Epithelial cell of prostate (primary cell): ENCODE data around the gene AWAT2.

Experiments used
- DNase-seq: peaks from one replicate; pipeline ENCODE4 v3.0.0-alpha.2; 2011; ENCODE audit warnings: low read depth, low spot score
- H3K27ac ChIP-seq: fragments of 450-650 bp; 2 replicates; pipeline ENCODE4 v1.5.1; 2017; ENCODE audit warnings: mild to moderate bottlenecking

Gene AWAT2

GRCh38 chrX:70049925-70050324 is at the start of gene AWAT2:
AWAT2 (minus strand) TSS chrX:70049938; CDS start chrX:70049932, 6 bp downstream.
- DNase-seq: no peak

GRCh38 chrX:70096052-70096451 is 46.3 kb upstream of the AWAT2 start:
- no peak for DNase-seq
- H3K27ac ChIP-seq: no peak overlapping the region

More at GRCh38 chrX:70049925-70050324, at the start of gene AWAT2:
- H3K27ac ChIP-seq: no peak within 1 kb of the TSS

- H3K27ac ChIP-seq: no peak overlapping the region
- DNase-seq: no peak
These were observed 42.5 kb upstream of the AWAT2 start for GRCh38 chrX:70092247-70092646.

- no peak overlapping the region for H3K27ac ChIP-seq
- DNase-seq: no peak
These were observed 40.0 kb upstream of the AWAT2 start for GRCh38 chrX:70089604-70090297.

- no peak overlapping the region for H3K27ac ChIP-seq
- DNase-seq: no peak
These were observed 39.0 kb upstream of the AWAT2 start for GRCh38 chrX:70088751-70089150.

GRCh38 chrX:70087857-70088630 is 38.3 kb upstream of the AWAT2 start:
- DNase-seq: no peak
- no peak overlapping the region for H3K27ac ChIP-seq

GRCh38 chrX:70084592-70085240 is 35.0 kb upstream of the AWAT2 start:
- no peak for DNase-seq
- H3K27ac ChIP-seq: no peak overlapping the region

GRCh38 chrX:70082723-70083122 is 33.0 kb upstream of the AWAT2 start:
- no peak for DNase-seq
- H3K27ac ChIP-seq: no peak overlapping the region

- no peak for DNase-seq
- no peak overlapping the region for H3K27ac ChIP-seq
These were observed 30.1 kb upstream of the AWAT2 start for GRCh38 chrX:70079870-70080269.

- no peak overlapping the region for H3K27ac ChIP-seq
- DNase-seq: no peak
These were observed 29.6 kb upstream of the AWAT2 start for GRCh38 chrX:70079297-70079696.

GRCh38 chrX:70066646-70067045 is 16.9 kb upstream of the AWAT2 start:
- DNase-seq: no peak
- no peak overlapping the region for H3K27ac ChIP-seq

- no peak overlapping the region for H3K27ac ChIP-seq
- no peak for DNase-seq
These were observed 13.3 kb upstream of the AWAT2 start for GRCh38 chrX:70062961-70063550.

GRCh38 chrX:70062076-70062475 is 12.3 kb upstream of the AWAT2 start, which contains the start of gene OTUD6A:
OTUD6A (plus strand) TSS chrX:70062457; CDS start chrX:70062525, 68 bp downstream.
- no peak within 1 kb of the TSS for H3K27ac ChIP-seq

GRCh38 chrX:70054391-70054790 is 4.7 kb upstream of the AWAT2 start:
- no peak for DNase-seq
- H3K27ac ChIP-seq: no peak overlapping the region

More at GRCh38 chrX:70062076-70062475, 12.3 kb upstream of the AWAT2 start, which contains the start of gene OTUD6A:
- no peak for DNase-seq

GRCh38 chrX:70052895-70053615 is 3.3 kb upstream of the AWAT2 start:
- H3K27ac ChIP-seq: no peak overlapping the region
- DNase-seq: no peak

GRCh38 chrX:70049406-70049805 is 332 bp downstream of the AWAT2 start:
- no peak overlapping the region for H3K27ac ChIP-seq
- DNase-seq: no peak

- no peak for DNase-seq
- peak overlapping the region; percentile 9 for H3K27ac ChIP-seq
These were observed 2.8 kb downstream of the AWAT2 start for GRCh38 chrX:70046978-70047377.

GRCh38 chrX:70044541-70045245 is 5.0 kb downstream of the AWAT2 start:
- H3K27ac ChIP-seq: no peak overlapping the region
- DNase-seq: no peak

GRCh38 chrX:70043685-70044084 is 6.1 kb downstream of the AWAT2 start:
- DNase-seq: no peak

More at GRCh38 chrX:70043685-70044084, 6.1 kb downstream of the AWAT2 start:
- H3K27ac ChIP-seq: no peak overlapping the region
